Measurements from ENCODE around the gene S100A7A.

- TF ChIP-seq POLR2AphosphoS5 (IDR thresholded peaks at IDR 0.05) (no peak), POLR2A (IDR thresholded peaks at IDR 0.05) (no peak), CTCF (IDR thresholded peaks at IDR 0.05) (no peak)
Measured at GRCh38 chr1:153375511-153375910, 40.8 kb upstream of the S100A7A start, which contains the start of gene S100A12.
